DLD1 (cell line): ENCODE data around the gene ST3GAL2.

Experiments
- in situ Hi-C: cut with HindIII; loops from 2 replicates; pipeline ENCODE4 v1.10.0; 2017; ENCODE audit warnings: low sequenced_read_pairs

Gene ST3GAL2, protein sequence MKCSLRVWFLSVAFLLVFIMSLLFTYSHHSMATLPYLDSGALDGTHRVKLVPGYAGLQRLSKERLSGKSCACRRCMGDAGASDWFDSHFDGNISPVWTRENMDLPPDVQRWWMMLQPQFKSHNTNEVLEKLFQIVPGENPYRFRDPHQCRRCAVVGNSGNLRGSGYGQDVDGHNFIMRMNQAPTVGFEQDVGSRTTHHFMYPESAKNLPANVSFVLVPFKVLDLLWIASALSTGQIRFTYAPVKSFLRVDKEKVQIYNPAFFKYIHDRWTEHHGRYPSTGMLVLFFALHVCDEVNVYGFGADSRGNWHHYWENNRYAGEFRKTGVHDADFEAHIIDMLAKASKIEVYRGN

DNA sequence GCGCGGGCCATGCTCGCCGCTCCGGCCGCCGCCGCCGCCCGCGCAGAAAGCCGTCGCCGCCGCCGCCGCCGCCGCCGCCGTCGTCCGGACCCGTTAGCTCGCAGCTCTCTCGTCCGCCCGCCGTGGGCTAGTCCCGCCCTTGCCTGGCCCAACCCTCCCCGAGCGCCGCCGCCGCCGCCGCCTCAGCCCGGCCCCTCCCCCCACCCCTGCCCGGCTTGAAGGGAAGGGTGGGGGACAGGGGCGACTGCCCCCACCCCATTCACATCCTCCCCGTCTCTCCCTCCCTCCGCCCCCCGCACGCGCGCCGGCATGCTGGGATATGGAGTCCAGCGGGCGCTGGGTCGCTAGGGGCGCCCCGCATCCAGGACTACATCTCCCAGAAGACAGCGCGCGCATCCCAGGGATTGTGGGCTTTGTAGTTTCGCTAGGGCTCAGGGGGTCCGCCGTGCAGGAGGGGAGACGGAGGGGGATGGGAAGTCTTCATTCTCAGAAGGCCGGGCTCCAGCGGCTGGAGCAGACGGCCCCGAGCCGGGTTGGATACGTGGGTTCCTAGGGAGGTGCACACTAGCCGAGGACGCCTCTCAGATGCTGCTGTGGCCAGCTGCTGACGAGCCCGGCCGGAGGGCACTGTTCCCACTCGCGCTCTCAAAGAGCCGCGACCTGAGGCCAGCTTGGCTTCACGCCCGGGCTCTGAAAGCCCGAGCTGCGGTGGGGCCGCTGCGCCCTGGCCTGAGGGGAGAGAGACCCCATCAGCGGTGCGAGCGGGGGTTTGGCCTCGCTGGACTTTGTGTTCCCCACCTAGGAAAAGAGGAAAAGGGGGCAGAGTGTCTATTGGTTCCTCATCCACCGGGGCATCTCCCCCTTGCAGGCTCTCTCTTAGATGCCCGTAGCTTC, at the start of gene ST3GAL2:
Gene ST3GAL2 (minus strand): TSS at position 132 of the 894 bp plus-strand sequence. CDS start 40,570 bp downstream, outside the sequence.
- in situ Hi-C loops: no loop called here

DNA sequence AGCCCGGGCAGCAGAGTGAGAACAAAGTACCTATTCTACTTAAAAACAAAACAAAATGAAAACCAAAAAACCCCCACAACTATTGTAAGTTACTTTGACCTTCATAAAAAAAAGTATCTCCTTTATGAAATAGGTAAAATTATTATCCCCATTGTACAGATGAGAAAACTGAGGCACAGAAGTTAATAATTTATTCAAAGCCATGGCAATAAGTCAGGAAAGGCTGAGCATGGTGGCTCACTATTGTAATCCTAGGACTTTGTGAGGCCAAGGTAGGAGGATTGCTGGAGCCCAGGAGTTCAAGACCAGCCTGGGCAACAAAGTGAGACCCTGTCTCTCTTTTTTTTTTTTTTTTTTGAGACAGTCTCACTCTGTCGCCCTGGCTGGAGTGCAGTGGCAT, 46.0 kb upstream of the ST3GAL2 start:
- in situ Hi-C loops: no loop called here

DNA sequence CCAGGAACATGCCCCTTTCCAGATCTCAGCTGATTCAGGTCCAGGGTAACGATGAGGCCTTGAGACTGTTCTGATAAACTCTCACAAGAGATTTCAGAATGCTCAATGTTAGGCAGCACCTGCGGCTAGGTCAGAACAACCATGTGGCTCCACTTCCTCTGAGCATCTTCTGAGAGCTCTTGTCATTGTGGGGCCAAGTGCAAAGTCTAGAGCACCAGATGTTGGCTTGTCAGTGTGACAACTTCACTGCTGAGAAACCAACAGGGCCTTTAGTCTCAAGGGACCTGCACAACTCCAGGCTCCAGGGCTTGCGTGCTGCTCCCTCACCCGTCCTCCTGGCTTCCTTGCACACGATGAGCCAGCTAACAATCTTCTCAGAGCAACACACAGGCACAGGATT, 44.5 kb upstream of the ST3GAL2 start:
- in situ Hi-C loops: no loop called here

DNA sequence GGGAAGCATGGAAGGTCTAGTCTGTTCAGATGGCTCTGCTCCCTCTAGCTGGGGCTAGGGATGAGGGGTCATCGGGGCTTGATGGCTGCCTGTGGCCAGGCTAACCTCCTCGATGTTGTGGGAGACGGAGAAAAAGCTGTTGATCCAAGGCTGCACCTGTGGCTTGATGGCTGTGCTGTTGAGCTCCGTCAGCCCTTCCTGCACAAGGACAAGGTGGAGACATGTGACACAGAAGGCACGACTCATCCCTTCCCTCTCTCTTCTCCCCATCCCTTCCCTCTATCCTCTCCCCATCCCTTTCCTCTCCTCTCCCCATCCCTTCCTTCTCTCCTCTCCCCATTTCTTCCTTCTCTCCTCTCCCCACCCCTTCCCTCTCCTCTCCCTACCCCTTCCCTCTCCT, 43.7 kb upstream of the ST3GAL2 start:
- in situ Hi-C loops: no loop called here

DNA sequence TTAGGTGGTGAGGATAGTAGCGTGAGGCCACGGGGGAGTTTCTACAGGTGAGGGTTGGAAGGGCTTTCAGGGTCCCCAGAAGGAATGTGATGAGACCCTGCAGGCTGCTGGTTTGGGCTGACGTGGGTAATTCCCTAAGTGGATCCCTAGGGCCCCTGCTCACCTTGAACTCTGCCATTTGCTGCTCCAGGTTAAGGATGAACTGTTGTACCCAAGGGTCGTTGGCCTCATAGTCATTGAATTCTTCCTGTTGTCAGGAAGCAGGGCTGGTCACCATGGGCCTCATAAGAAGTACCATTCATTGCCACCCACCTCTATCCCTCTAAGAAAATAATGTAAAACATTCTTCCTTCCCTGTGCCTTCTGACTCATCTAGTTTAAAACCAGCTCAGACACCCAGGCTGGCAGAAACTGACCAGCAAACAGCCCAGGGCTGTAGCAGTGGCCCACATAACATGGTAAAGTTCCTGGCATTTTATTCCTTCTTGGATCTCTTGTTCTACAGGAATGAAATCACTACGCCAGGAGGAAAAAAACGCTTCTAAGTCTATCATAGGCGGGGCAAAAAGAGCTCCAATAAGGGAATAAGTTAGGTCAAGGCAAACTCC, 43.1 kb upstream of the ST3GAL2 start:
- in situ Hi-C loops: no loop called here

DNA sequence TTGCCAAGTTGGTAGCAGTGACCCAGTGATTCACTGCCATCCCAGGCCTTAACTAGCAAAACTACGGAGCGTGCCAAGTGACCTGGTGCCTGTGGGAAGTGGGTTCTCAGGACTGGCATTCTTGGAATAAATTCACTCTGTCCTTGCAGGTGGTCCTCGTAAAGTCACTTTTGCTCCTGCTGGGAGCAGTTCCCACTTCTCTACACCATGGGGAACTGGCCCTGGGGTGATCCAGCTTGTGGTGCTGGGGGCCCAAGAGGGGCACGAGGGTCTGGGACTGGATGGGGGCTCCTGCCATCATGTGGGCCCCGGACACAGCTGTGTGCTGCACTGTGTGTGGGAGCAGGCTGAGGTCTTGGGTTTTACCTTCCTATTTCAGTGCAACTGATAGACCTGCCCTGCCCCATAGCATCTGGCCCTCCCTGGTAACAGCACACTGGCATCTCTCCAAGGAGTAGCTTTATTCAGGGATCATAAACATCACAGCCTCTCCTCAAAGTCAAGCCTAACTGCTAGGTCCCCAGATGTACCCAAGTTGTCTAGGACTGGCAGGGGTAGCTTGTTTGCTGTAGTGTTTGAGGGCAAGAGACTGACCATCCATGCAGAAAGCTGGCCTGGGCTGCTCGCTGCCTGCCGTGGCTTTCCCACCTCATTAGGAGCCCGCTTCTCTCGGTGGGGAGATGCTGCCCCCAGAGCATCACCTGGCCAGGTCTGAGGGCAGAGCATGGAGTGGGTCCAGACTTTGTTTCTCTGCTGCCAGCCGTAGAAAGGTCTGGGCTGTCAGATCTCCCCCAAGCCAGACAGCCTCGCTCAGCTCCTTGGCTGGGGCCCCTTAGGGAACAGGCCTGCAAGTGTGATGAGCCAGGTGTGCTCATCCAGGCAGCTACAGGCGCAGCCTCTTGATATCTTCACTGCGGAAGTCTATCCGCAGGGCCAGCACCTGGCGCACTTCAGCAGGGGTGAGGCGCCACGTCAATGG, 41.5 kb upstream of the ST3GAL2 start:
- in situ Hi-C loops: no loop called here

DNA sequence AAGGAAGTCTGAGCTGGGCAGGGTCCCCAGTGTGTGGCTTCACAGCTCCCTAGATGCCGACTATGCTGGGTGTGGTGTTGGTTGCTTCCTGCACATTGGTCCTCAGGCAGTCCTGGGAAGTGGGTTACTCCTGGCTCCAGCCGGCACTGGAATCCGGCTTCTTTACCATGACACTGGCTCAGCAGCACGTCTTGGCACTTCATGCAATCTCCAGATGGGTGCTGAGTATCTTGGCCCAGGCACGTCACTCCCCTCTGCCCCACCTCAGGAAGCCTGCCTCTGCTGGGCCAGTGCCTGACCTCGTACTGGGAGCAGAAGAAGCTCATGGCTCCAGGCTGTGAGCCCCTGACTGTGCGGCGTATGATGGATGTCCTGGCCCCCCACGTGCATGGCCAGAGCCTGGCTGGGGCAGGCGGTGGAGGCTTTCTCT, 40.0 kb upstream of the ST3GAL2 start:
- in situ Hi-C loops: loop anchor here (5.0 kb wide), 1 partner anchor 53 kb away; no protein-coding TSS in a partner anchor

DNA sequence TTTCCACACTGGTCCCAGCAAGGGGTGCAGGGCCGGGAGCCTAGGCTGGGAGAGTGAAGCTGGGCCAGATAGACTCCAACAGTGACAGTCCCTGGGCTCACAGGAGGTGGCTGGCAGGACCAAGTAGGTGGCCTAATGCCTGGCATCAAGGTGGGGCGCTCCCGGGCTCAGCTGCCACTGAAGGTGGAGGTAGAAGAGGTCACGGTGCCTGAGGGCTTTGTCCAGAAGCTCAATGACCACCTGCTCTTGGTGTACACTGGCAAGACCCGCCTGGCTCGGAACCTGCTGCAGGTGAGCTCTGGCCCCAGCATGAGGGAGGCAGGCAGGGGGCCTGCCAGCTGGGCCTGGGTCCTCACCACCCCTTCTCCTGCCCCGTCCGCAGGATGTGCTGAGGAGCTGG, 39.3 kb upstream of the ST3GAL2 start:
- in situ Hi-C loops: loop anchor here (5.0 kb wide), 1 partner anchor 54 kb away; no protein-coding TSS in a partner anchor

DNA sequence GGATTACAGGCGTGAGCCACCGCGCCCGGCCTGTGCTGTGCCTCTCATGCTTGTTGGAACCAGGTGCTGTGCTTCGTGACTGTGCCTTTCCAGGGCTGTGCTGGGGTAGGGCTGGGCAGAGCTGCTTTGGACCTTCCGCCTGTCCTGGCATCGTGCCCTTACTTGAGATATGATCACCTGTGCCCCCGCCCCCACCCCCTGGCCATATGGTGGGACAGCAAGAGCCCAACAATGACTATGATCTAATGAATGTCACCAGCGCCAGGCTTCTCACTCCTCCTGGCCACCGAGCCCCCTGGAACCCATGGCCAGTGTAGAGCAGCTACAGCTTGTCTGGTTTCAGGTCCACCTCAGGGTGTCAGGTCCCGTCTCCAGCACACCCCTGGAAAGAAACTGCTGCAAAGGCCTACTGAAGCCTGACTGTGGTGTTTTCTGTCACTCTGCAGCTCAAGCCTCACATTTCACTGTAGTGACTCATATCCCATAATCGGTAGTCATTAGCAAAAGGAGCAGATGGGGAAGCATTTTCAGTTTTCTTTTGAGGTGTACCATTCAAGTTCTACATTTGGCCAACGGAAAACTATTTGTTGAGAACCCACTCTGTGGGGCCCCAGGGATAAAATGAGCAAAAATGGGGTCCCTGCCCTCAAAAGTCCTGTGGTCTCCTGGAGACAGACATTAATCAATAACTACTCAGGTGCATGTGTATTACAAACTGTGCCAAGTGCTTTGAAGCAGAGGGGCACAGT, 37.5 kb upstream of the ST3GAL2 start:
- in situ Hi-C loops: loop anchor here (5.0 kb wide), 1 partner anchor 56 kb away; no protein-coding TSS in a partner anchor

DNA sequence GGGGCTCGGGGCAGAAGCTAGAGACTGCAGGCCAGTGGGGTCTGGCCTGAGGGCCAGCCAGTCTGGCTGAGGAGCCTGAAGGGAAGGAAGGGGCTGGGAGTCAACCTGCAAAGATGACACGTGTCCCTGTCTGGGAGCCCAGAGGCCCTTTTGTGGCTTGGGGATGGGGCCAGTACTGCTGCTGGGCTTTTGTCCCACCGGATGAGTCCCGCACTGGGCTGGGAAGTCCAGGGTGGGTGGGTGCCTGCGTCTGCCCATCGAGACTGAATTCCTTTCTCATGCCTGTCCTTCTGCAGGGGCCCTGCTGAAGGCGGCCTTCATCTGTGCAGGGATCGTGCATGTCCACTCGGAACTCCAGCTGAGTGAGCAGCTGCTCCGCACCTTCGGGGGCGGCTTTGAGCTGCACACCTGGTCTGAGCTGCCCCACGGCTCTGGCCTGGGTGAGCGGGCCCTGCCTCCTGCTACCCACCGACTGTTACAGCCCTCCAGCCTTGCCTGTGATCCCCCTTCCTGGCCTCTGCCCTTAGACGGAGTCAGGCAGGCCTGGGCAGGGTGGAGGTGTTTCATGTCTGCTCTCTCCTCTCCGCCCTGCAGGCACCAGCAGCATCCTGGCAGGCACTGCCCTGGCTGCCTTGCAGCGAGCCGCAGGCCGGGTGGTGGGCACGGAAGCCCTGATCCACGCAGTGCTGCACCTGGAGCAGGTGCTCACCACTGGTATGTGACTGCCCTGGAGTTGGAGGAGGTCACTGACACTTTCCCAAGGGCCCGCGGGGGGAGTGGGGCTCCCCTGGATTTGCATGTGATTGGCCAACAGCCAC, 36.4 kb upstream of the ST3GAL2 start:
- in situ Hi-C loops: loop anchor here (5.0 kb wide), 1 partner anchor 57 kb away; no protein-coding TSS in a partner anchor

DNA sequence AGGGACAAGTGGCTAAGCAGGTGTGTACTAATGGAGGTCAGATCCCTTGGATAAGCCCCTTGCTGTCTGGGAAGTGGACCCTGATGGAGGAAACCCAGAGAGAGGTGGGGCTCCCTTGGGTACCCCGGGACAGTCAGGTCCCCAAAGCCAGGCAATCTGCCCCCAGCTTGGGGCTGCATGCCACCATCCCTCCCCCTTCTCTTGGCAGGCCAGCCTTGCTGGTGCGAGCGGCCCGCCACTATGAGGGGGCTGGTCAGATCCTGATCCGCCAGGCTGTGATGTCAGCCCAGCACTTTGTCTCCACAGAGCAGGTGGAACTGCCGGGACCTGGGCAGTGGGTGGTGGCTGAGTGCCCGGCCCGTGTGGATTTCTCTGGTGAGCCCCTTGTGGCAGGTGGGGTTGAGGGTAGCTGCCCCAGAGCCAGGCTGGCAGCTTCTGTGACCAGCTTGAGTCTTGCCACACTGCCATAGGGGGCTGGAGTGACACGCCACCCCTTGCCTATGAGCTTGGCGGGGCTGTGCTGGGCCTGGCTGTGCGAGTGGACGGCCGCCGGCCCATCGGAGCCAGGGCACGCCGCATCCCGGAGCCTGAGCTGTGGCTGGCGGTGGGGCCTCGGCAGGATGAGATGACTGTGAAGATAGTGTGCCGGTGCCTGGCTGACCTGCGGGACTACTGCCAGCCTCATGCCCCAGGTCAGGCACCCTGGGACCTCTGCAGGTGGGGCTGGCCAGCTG, 35.6 kb upstream of the ST3GAL2 start:
- in situ Hi-C loops: loop anchor here (5.0 kb wide), 1 partner anchor 58 kb away; no protein-coding TSS in a partner anchor

DNA sequence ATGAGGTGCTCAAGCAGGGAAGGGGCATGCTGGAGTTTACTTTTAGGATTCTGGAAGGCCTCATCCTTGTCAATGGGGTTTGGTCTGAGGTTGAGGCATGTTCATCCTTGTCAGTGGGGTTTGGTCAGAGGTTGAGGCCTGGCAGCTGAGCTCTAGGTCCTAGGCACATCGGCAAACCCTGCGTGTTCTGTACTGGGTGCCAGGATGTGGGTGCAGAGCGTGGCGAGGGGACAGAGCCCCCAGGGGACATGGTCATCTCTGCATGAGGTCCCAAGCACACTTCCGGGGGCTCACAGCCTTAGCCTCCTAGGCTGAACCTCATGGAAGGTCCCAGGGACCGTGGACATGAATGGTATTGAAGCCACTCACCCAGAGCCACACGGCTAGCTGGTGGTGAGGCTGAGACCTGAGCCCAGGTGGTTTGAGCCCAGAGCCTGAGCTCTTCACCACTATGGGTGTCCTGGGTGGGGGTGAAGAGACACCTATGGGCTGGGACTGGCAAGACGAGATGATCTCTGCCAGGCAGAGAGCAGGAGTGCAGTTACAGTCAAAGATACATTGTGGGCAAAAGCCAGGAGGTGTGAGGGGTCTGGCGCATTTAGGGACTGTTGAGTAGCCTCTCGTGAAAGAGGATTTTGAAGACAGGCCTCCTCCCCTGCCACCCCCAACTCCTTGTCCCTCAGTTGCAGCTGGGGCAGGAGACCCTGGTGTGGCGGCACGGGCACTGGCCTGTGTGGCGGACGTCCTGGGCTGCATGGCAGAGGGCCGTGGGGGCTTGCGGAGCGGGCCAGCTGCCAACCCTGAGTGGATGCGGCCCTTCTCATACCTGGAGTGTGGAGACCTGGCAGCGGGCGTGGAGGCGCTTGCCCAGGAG, 34.8 kb upstream of the ST3GAL2 start:
- in situ Hi-C loops: no loop called here

DNA sequence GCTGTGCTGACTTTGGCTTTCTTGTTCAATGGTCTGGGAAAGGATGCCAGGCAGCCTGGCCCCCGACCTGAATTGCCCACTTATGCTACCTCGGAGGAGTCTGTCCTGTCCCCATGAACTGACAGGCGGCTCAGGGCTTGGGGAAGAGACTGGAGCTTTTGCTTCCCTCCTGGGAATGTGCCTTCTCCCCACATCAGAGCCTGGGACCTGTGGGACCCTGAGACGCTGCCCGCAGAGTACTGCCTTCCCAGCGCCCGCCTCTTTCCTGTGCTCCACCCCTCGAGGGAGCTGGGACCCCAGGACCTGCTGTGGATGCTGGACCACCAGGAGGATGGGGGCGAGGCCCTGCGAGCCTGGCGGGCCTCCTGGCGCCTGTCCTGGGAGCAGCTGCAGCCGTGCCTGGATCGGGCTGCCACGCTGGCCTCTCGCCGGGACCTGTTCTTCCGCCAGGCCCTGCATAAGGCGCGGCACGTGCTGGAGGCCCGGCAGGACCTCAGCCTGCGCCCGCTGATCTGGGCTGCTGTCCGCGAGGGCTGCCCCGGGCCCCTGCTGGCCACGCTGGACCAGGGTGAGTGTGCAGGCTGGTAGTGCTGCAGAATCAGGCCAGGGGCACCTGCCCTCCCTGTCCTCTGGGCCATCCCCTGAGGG, 34.0 kb upstream of the ST3GAL2 start:
- in situ Hi-C loops: no loop called here

DNA sequence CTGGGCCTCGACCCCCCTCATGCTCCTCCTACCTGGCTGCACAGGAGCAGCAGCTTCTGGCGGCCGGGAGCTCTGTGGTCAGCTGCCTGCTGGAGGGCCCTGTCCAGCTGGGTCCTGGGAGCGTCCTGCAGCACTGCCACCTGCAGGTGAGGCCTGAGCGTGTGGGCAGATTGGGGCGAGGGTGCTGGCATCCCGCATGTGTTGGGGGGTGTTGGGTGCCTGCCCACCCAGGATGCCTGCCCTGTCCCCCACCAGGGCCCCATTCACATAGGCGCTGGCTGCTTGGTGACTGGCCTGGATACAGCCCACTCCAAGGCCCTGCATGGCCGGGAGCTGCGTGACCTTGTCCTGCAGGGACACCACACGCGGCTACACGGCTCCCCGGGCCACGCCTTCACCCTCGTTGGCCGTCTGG, 32.0 kb upstream of the ST3GAL2 start:
- in situ Hi-C loops: no loop called here

DNA sequence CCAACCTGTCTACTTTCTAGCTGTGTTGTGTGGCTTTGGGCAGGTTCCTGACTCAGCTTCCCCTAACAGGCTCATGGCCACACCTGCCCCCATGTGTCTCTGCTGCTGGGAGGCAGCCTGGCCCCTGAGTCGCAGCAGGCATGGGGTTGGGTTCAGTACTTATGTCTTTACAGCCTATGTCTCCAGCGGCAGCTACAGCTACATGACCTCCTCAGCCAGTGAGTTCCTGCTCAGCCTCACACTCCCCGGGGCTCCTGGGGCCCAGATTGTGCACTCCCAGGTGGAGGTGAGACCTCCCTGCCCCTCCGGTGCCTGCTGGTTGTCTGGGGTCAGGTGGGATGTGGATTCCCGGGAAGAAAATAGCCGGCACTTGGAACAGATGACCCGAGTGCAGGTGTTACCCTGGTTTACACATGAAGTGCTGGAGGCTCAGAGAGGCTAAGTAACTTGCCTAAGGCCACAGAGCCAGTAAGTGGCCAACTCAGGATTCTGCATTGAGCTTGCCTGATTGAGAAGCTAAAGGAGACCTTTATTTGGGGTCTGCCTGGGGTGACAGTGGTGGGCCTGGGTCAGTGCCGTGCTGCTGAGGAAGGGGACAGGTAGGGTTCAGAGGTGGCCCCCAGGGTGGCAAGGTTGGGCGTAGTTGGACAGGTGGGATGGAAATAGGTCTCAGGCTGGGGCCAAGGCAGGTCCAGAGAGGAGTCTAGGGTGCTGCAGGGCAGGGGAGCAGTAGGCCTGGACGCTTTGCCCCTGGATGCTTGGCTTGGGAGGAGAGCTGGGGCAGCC, 31.4 kb upstream of the ST3GAL2 start:
- in situ Hi-C loops: no loop called here
